C4-2B (cell line): ENCODE data around the gene KMT2D.

Experiments
- CTCF ChIP-seq: fragments of 450-650 bp; conservative IDR thresholded peaks from 2 replicates; pipeline ENCODE4 v1.5.1; 2017; ENCODE audit warnings: mild to moderate bottlenecking
- ZFX ChIP-seq: fragments of 450-650 bp; IDR thresholded peaks from 2 replicates; pipeline ENCODE4 v1.6.1; 2017

- TF ChIP-seq CTCF, result no peak
- TF ChIP-seq ZFX, result no peak
Measured at GRCh38 chr12:49043241-49043640, 17.4 kb downstream of the KMT2D start.
